Loucy (cell line): ENCODE measurements around the gene DNAAF2.

Experiments
- H2AFZ ChIP-seq: fragments of 200-600 bp; sonication (generic); 2 replicates; pipeline ENCODE4 v1.6.0; 2016; ENCODE audit warnings: antibody characterized with exemption, mild to moderate bottlenecking, low read length, moderate library complexity
- H3F3A ChIP-seq: fragments of 200-600 bp; 2 replicates; pipeline ENCODE4 v1.6.0; 2016; ENCODE audit warnings: antibody characterized with exemption, low read depth, mild to moderate bottlenecking
- H3K27me3 ChIP-seq: fragments of 200-600 bp; sonication (generic); 2 replicates; pipeline ENCODE4 v1.6.1; 2014; ENCODE audit warnings: low read length, mild to moderate bottlenecking; ENCODE audit not compliant: insufficient read depth, poor library complexity, severe bottlenecking
- H3K36me3 ChIP-seq: fragments of 200-600 bp; sonication (generic); 2 replicates; pipeline ENCODE4 v1.6.1; 2016; ENCODE audit warnings: low read length; ENCODE audit not compliant: insufficient read depth
- H3K4me1 ChIP-seq: fragments of 200-600 bp; sonication (generic); 2 replicates; pipeline ENCODE4 v1.5.1; 2014; ENCODE audit warnings: low read length, mild to moderate bottlenecking; ENCODE audit not compliant: insufficient read depth, poor library complexity, severe bottlenecking
- H3K4me2 ChIP-seq: fragments of 200-600 bp; sonication (generic); 2 replicates; pipeline ENCODE4 v1.6.0; 2014; ENCODE audit warnings: antibody characterized with exemption, low read length, low read depth, mild to moderate bottlenecking; ENCODE audit not compliant: poor library complexity, severe bottlenecking
- H3K4me3 ChIP-seq: fragments of 200-600 bp; sonication (generic); 2 replicates; pipeline ENCODE4 v1.5.1; 2014; ENCODE audit warnings: low read length, mild to moderate bottlenecking, mixed read lengths; ENCODE audit not compliant: poor library complexity, severe bottlenecking
- H3K79me2 ChIP-seq: fragments of 200-600 bp; sonication (generic); 2 replicates; pipeline ENCODE4 v1.6.1; 2014; ENCODE audit warnings: low read length; ENCODE audit not compliant: insufficient read depth
- H3K9ac ChIP-seq: fragments of 200-600 bp; sonication (generic); 2 replicates; pipeline ENCODE4 v1.6.0; 2014; ENCODE audit warnings: mild to moderate bottlenecking, low read depth, low read length, moderate library complexity; ENCODE audit not compliant: poor library complexity, severe bottlenecking
- H3K9me2 ChIP-seq: fragments of 200-600 bp; sonication (generic); replicated peaks from 2 replicates; pipeline ENCODE4 v1.6.1; 2016; ENCODE audit warnings: low read depth, low read length, mixed read lengths
- H3K9me3 ChIP-seq: fragments of 200-600 bp; sonication (generic); 2 replicates; pipeline ENCODE4 v1.6.1; 2014; ENCODE audit warnings: mild to moderate bottlenecking, antibody characterized with exemption, low read length, low read depth; ENCODE audit not compliant: insufficient read depth
- H4K20me1 ChIP-seq: fragments of 200-600 bp; sonication (generic); 2 replicates; pipeline ENCODE4 v1.6.0; 2014; ENCODE audit warnings: antibody characterized with exemption, low read length, mild to moderate bottlenecking; ENCODE audit not compliant: insufficient read depth, poor library complexity, severe bottlenecking
- EZH2phosphoT487 ChIP-seq: fragments of 200-600 bp; IDR thresholded peaks from 2 replicates; pipeline ENCODE4 v1.6.1; 2018; ENCODE audit warnings: antibody characterized with exemption, mild to moderate bottlenecking, moderate library complexity, borderline replicate concordance
- TF ChIP-seq, protein P1 (sequence below): fragments of 200-600 bp; sonication (generic); conservative IDR thresholded peaks from 2 replicates; pipeline ENCODE4 v1.5.1; 2014; ENCODE audit warnings: mild to moderate bottlenecking, antibody characterized with exemption, low read length

Gene DNAAF2

GRCh38 chr14:49583629-49584028 lies 51.4 kb downstream of the DNAAF2 start:
- peaks cover 71% of the 10 kb centered on the region for H4K20me1 ChIP-seq
- peaks cover 23% of the 10 kb centered on the region; the same call in 1 of the 2 replicates for H3K36me3 ChIP-seq
- peaks cover 76% of the 10 kb centered on the region for H3K79me2 ChIP-seq

GRCh38 chr14:49582113-49582977 lies 52.7 kb downstream of the DNAAF2 start:
- no peak for TF ChIP-seq EZH2phosphoT487
- TF ChIP-seq, protein P1, sequence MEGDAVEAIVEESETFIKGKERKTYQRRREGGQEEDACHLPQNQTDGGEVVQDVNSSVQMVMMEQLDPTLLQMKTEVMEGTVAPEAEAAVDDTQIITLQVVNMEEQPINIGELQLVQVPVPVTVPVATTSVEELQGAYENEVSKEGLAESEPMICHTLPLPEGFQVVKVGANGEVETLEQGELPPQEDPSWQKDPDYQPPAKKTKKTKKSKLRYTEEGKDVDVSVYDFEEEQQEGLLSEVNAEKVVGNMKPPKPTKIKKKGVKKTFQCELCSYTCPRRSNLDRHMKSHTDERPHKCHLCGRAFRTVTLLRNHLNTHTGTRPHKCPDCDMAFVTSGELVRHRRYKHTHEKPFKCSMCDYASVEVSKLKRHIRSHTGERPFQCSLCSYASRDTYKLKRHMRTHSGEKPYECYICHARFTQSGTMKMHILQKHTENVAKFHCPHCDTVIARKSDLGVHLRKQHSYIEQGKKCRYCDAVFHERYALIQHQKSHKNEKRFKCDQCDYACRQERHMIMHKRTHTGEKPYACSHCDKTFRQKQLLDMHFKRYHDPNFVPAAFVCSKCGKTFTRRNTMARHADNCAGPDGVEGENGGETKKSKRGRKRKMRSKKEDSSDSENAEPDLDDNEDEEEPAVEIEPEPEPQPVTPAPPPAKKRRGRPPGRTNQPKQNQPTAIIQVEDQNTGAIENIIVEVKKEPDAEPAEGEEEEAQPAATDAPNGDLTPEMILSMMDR = no peak
- peaks cover 31% of the 10 kb centered on the region for H3K36me3 ChIP-seq
- H3F3A ChIP-seq = no peaks in the 10 kb centered on the region
- H2AFZ ChIP-seq = no peak overlapping the region
- H4K20me1 ChIP-seq = peaks cover 84% of the 10 kb centered on the region
- peaks cover 88% of the 10 kb centered on the region for H3K79me2 ChIP-seq
- H3K4me3 ChIP-seq = peak overlapping the region; percentile 88
- peak overlapping the region; percentile 55 for H3K9ac ChIP-seq
- H3K27me3 ChIP-seq = no peaks in the 10 kb centered on the region
- H3K4me1 ChIP-seq = peaks cover 58% of the 10 kb centered on the region
- H3K9me2 ChIP-seq = no peaks in the 10 kb centered on the region
- peak overlapping the region; percentile 98 for H3K4me2 ChIP-seq
- no peaks in the 10 kb centered on the region for H3K9me3 ChIP-seq

More at GRCh38 chr14:49583629-49584028, 51.4 kb downstream of the DNAAF2 start:
- TF ChIP-seq EZH2phosphoT487 = no peak
- TF ChIP-seq, protein P1 = no peak
- peak overlapping the region; percentile 88 for H3K4me3 ChIP-seq
- peak overlapping the region; percentile 98 for H3K4me2 ChIP-seq
- no peaks in the 10 kb centered on the region for H3K9me2 ChIP-seq
- H3K27me3 ChIP-seq = no peaks in the 10 kb centered on the region
- H2AFZ ChIP-seq = no peak overlapping the region
- H3F3A ChIP-seq = no peaks in the 10 kb centered on the region
- no peaks in the 10 kb centered on the region for H3K9me3 ChIP-seq
- H3K9ac ChIP-seq = peak overlapping the region; percentile 88
- H3K4me1 ChIP-seq = peaks cover 65% of the 10 kb centered on the region

DNA sequence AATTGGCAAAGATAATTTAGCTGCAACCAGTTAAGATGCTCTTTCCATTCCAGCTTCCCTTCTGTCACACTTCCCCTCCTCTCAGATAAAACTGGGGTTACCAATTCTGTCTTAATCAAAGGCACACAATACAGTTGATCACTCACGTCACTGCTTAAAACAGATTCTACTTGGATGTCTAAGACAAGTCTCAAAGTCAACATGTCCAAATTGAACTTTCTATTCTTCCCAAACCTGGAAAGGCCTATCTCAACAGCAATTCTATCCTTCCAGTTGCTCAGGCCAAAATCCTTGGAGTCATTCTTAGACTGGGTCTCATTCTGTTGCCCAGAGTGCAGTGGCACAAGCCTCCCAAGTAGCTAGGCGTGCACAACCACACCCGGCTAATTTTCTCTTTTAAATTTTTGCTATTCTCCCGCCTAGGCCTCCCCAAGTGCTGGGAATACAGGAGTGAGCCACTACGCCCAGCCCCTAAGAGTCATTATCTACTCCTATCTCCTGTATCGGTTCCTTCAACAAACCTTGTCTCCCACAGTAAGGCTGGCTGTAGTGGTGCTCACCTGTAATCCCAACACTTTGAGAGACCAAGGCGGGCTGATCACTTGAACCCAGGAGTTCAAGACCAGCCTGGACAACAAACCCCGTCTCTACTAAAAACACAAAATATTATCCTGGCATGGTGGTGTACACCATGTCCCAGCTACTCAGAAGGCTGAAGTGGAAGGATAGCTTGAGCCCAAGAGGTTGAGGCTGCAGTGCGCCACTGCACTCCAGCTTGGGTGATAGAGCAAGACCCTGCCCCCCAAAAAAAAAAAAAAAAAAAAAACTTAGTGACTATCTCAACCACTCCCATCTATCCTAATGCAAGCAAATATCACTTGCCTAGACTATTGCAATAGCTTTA lies 53.6 kb downstream of the DNAAF2 start:
- Histone ChIP-seq H3K27me3 (no peaks in the 10 kb centered on the region), H4K20me1 (peaks cover 87% of the 10 kb centered on the region), H3K4me3 (peak overlapping the region; percentile 88), H3K9me2 (no peaks in the 10 kb centered on the region), H3K9ac (peak overlapping the region; percentile 55), H3K36me3 (peaks cover 39% of the 10 kb centered on the region), H3K79me2 (peaks cover 90% of the 10 kb centered on the region), H3F3A (no peaks in the 10 kb centered on the region), H2AFZ (no peak overlapping the region), H3K4me1 (peaks cover 55% of the 10 kb centered on the region), H3K4me2 (peak overlapping the region; percentile 98), H3K9me3 (no peaks in the 10 kb centered on the region)
- TF ChIP-seq, protein P1 = no peak
- TF ChIP-seq EZH2phosphoT487 = no peak
